ENCODE results near the gene ZNF292.
"Not testable (repeated sequence)": the region's sequence is repeated elsewhere in the genome, so short reads cannot be mapped to it uniquely, and the experiment has no call there.

The ZNF292 gene

GRCh38 chr6:87164506-87164905, 9.1 kb downstream of the ZNF292 start:
- DNase-seq = no peak

- DNase-seq = no peak
These were observed 9.8 kb downstream of the ZNF292 start for GRCh38 chr6:87165185-87165584.

- no peak for DNase-seq
These were observed 16.7 kb downstream of the ZNF292 start for GRCh38 chr6:87171938-87172633.

GRCh38 chr6:87174078-87174579, 18.8 kb downstream of the ZNF292 start:
- no peak for DNase-seq

GRCh38 chr6:87176493-87176892, 21.1 kb downstream of the ZNF292 start:
- no peak for DNase-seq

GRCh38 chr6:87180105-87180728, 24.9 kb downstream of the ZNF292 start:
- no peak for DNase-seq

- DNase-seq = no peak
These were observed 26.5 kb downstream of the ZNF292 start for GRCh38 chr6:87181903-87182302.

- no peak for DNase-seq
These were observed 27.0 kb downstream of the ZNF292 start for GRCh38 chr6:87182321-87182720.

- DNase-seq = no peak
These were observed 27.6 kb downstream of the ZNF292 start for GRCh38 chr6:87182940-87183339.

- DNase-seq = no peak
These were observed 28.3 kb downstream of the ZNF292 start for GRCh38 chr6:87183687-87184086.

- no peak for DNase-seq
These were observed 29.4 kb downstream of the ZNF292 start for GRCh38 chr6:87184762-87185250.

GRCh38 chr6:87196275-87196842, 41.0 kb downstream of the ZNF292 start:
- no peak for DNase-seq

- no peak for DNase-seq
These were observed 42.2 kb downstream of the ZNF292 start for GRCh38 chr6:87197547-87197946.

- not testable (repeated sequence) for DNase-seq
These were observed 42.9 kb downstream of the ZNF292 start for GRCh38 chr6:87198022-87198810.

GRCh38 chr6:87199787-87200186, 44.4 kb downstream of the ZNF292 start:
- no peak for DNase-seq

- no peak for DNase-seq
These were observed 45.3 kb downstream of the ZNF292 start for GRCh38 chr6:87200469-87201175.

- DNase-seq = no peak
These were observed 48.2 kb downstream of the ZNF292 start for GRCh38 chr6:87203448-87204023.

GRCh38 chr6:87209812-87210211, 54.4 kb downstream of the ZNF292 start:
- DNase-seq = no peak

- DNase-seq = no peak
These were observed 55.6 kb downstream of the ZNF292 start for GRCh38 chr6:87210979-87211378.

- no peak for DNase-seq
These were observed 57.2 kb downstream of the ZNF292 start for GRCh38 chr6:87212596-87212995.

- DNase-seq = no peak
These were observed 58.0 kb downstream of the ZNF292 start for GRCh38 chr6:87213364-87213763.

GRCh38 chr6:87214831-87215230, 59.5 kb downstream of the ZNF292 start:
- no peak for DNase-seq

Data from NCI-H2171 treated with DMSO at 0.1 percent for 48 hours (cell line).